Mesodermal cell (in vitro differentiated cells): Measurements from ENCODE around the gene RPN1. TPM values are rescaled to one million over a fixed set of nuclear protein-coding genes. Genes with fewer than 3 reads are reported as not detected.
A peak's percentile ranks its signal among the peaks of the same experiment; 100 is the strongest.

Source experiments
- H3K27ac ChIP-seq: 2 replicates; pipeline ENCODE4 v1.7.0; 2013; ENCODE audit warnings: mild to moderate bottlenecking, low read depth, low read length, moderate library complexity; ENCODE audit not compliant: severe bottlenecking
- H3K36me3 ChIP-seq: 2 replicates; pipeline ENCODE4 v1.7.1; 2013; ENCODE audit warnings: mild to moderate bottlenecking, low read length, moderate library complexity; ENCODE audit not compliant: control insufficient read depth, insufficient read depth
- H3K4me1 ChIP-seq: one replicate; pipeline ENCODE4 v1.7.1; 2013; ENCODE audit warnings: mild to moderate bottlenecking, low read length; ENCODE audit not compliant: insufficient read depth, control insufficient read depth, poor library complexity, severe bottlenecking
- H3K4me3 ChIP-seq: 2 replicates; pipeline ENCODE4 v1.7.0; 2013; ENCODE audit warnings: low read length, control low read depth, mild to moderate bottlenecking; ENCODE audit not compliant: insufficient read depth, poor library complexity, severe bottlenecking; ENCODE audit errors: extremely low read depth
- H3K9me3 ChIP-seq: 2 replicates; pipeline ENCODE4 v1.7.1; 2013; ENCODE audit warnings: mild to moderate bottlenecking, low read length, moderate library complexity; ENCODE audit not compliant: control insufficient read depth
- WGBS, 2 experiments: methylation state at CpG; one replicate each; pipeline ENCODE4 v1.1.5; 2013; ENCODE audit warnings: missing lambda C conversion rate in 2 of 2; ENCODE audit not compliant: insufficient coverage in 2 of 2; 5-methylcytosine and 5-hydroxymethylcytosine counted together
- polyA plus RNA-seq, 2 experiments: library from polyadenylated mRNA; stranded (reverse); fragments of 50-300 nt; gene quantifications; one replicate each; pipeline ENCODE4 v1.2.3, GENCODE V29; 2013

The RPN1 gene
- polyA plus RNA-seq (2013, experiment 1 of 2), result 329 TPM
- polyA plus RNA-seq (2013, experiment 2 of 2), result 277 TPM

DNA sequence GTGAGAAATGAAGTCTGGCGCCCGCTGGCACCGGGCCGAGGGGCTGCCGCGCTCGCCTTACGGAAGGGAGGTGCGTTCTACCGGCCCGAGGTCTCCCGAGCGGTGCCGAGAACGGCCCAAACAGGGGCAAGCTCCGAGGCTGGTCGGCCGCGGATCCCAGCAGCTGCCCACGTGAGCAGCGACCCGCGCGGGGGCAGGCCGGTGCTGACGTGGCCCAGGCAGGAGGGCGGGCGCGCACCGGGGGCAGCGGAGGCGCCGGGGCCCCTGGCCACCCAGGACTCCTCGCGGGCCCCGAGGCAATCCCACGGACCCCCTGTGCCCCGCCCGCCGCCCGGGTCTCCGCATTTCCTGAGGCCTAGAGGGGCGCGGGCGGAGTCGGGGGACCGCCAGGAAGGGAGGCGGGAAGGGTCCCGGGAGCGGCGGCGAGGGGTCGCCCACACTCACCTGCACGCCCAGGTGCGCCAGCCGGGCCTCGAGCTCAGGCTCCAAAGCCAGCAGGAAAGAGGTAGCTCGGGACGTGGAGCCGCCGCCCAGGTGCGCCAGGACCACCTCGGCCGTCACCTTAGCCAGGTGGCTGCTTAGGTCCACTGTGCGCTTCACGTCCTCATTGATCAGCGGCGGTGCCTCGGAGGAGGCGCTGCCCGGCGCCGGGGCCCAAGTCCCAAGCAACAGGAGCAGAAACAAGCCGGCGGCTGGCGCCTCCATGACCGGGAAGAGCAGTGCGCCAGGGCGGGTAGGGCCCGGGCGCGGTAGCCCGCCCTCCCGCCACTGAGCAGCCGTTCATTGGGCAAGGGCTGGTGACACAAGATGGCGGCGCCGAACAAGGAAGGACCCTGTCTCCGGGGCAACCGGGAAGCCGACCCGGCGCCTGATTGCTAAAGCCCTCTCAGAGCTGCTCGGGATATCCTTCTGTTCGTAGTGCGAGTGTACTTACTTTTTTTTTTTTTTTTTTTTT, at the start of gene RPN1:
Gene RPN1 (minus strand): TSS at position 723 of the 955 bp plus-strand sequence. CDS start 18 bp downstream, at position 705.
- Histone ChIP-seq H3K36me3 (peaks cover 20% of the 10 kb centered on the region), H3K9me3 (peaks cover 4% of the 10 kb centered on the region), H3K27ac (peak within 1 kb of the TSS; percentile 96), H3K4me1 (peaks cover 7% of the 10 kb centered on the region), H3K4me3 (peak within 1 kb of the TSS; percentile 100)
- WGBS, 2 experiments, result 0 to 1% methylated on average over 69 to 82 of the region's 96 CpGs

DNA sequence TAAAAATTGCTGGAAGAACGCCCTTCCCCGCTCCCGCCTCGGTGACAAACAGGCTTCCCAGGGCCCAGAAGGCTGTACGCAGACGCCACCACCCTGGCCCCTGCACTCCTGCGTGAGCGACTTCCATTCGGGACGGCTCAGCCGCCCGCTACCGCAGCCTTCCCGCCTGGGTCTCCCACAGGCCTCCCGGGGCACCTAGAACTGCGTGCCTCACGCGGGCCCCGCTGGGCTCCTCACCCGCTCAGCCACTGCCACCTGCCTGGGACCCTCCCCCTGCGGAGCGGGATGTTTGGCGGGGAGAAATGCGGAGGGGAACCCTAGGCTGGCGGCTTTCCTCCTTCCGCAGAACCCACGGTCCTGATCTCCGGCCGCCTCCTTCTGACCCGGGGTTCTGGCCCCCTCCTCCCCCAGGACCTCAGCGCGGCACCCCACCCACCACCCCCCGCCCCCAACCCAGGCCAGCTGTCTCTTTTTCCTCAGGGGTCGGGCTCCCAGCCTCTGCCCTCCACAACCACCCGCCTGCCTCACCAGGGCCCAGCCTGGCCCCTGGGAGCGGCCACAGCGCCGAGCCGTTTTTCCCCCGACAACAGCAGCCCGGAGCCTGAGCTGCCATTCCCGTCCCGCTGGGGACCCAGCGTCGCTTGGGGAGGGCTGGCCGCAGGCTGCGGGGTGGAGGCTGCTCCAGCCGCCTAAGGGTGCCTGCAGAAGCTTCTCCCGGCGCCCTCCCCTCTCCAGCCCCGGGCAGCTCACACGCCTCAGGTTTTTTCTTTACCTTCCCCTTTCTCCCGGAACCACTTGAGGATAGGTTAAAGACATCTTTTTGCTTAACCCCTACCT, 47.8 kb upstream of the RPN1 start:
- Histone ChIP-seq H3K4me1 (peaks cover 3% of the 10 kb centered on the region), H3K27ac (no peak overlapping the region), H3K36me3 (no peaks in the 10 kb centered on the region), H3K4me3 (peak overlapping the region; percentile 21), H3K9me3 (no peaks in the 10 kb centered on the region)
- WGBS, 2 experiments, result 39 to 48% methylated on average over 39 to 41 of the region's 53 CpGs

- WGBS, 2 experiments, result 84 to 92% methylated on average over 7 to 8 of the region's 8 CpGs
- Histone ChIP-seq H3K4me3 (no peak overlapping the region), H3K9me3 (no peaks in the 10 kb centered on the region), H3K27ac (no peak overlapping the region), H3K36me3 (no peaks in the 10 kb centered on the region), H3K4me1 (peaks cover 3% of the 10 kb centered on the region)
These were observed 46.7 kb upstream of the RPN1 start for GRCh38 chr3:128697341-128697740.

GRCh38 chr3:128693696-128694095, 43.1 kb upstream of the RPN1 start:
- no peaks in the 10 kb centered on the region for H3K36me3 ChIP-seq
- H3K4me3 ChIP-seq, result no peak overlapping the region
- H3K4me1 ChIP-seq, result no peaks in the 10 kb centered on the region
- H3K27ac ChIP-seq, result no peak overlapping the region
- H3K9me3 ChIP-seq, result no peaks in the 10 kb centered on the region
- 17 to 67% methylated on average over 1 of the region's 2 CpGs for WGBS, 2 experiments

GRCh38 chr3:128689060-128689459, 38.4 kb upstream of the RPN1 start:
- H3K36me3 ChIP-seq, result no peaks in the 10 kb centered on the region

DNA sequence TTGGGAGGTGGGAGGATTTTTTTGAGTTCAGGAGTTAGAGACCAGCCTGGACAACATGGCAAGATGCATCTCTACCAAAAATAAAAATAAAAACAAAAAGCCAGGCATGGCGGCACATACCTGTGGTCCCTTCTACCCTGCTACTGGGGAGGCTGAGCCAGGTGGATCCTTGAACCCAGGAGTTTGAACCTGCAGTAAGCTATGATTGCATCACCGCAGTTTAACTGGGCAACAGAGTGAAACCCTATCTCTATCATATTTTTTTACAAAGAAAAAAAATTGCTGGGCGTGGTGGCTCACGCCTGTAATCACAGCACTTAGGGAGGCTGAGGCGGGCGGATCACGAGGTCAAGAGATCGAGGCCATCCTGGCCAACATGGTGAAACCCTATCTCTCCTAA, 35.8 kb upstream of the RPN1 start:
- H3K27ac ChIP-seq, result no peak overlapping the region
- no peaks in the 10 kb centered on the region for H3K36me3 ChIP-seq
- 90% methylated on average over 7 of the region's 8 CpGs for WGBS, 2 experiments
- H3K4me3 ChIP-seq, result no peak overlapping the region
- no peaks in the 10 kb centered on the region for H3K9me3 ChIP-seq
- no peaks in the 10 kb centered on the region for H3K4me1 ChIP-seq

More at GRCh38 chr3:128689060-128689459, 38.4 kb upstream of the RPN1 start:
- no peaks in the 10 kb centered on the region for H3K9me3 ChIP-seq
- no peaks in the 10 kb centered on the region for H3K4me1 ChIP-seq
- 86 to 90% methylated on average over 4 of the region's 5 CpGs for WGBS, 2 experiments
- no peak overlapping the region for H3K4me3 ChIP-seq
- no peak overlapping the region for H3K27ac ChIP-seq

DNA sequence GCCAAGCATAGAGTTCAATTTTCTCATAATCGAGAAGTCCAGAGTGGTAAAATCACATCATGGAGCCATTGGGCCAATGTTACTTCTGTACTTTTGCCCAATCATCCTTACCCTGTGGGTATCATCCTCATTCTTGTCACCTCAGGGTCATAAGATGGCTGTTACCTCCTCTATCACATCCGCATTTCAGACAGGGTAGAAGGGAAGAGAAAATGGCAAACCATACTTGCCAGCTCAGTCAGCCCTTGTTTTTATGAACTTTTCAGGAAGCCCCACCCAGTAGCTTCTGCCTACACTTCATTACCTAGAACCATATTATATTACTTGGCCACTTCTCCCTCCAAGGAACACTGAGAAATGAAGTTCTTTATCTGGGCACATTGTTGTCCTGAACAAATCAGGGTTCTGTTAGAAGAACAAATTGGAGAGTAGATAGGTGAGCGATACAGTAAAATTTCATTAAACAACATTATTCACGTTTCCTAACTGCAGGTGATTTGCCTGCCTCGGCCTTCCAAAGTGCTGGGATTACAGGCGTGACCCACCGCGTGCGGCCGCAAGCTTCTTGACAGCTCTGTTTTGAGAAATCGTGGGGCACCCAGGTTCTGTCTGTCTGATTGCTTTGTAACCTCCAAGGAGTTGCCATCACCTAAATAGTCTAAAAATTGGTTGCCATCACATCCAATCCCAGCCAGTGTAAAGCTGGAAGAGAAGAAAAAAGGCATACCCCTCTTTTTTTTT, 34.5 kb upstream of the RPN1 start:
- H3K36me3 ChIP-seq, result no peaks in the 10 kb centered on the region
- no peak overlapping the region for H3K27ac ChIP-seq
- no peak overlapping the region for H3K4me3 ChIP-seq
- no peaks in the 10 kb centered on the region for H3K4me1 ChIP-seq
- no peaks in the 10 kb centered on the region for H3K9me3 ChIP-seq
- 91 to 98% methylated on average over 8 to 10 of the region's 11 CpGs for WGBS, 2 experiments

- H3K27ac ChIP-seq, result no peak overlapping the region
- WGBS, 2 experiments, result 61 to 71% methylated on average over 2 to 3 of the region's 3 CpGs
- H3K36me3 ChIP-seq, result no peaks in the 10 kb centered on the region
- H3K9me3 ChIP-seq, result no peaks in the 10 kb centered on the region
- H3K4me3 ChIP-seq, result no peak overlapping the region
- H3K4me1 ChIP-seq, result no peaks in the 10 kb centered on the region
These were observed 33.3 kb upstream of the RPN1 start for GRCh38 chr3:128683957-128684356.

GRCh38 chr3:128681369-128681829, 30.8 kb upstream of the RPN1 start:
- Histone ChIP-seq H3K36me3 (no peaks in the 10 kb centered on the region), H3K27ac (peak overlapping the region; percentile 99), H3K4me3 (peak overlapping the region; percentile 54), H3K4me1 (no peaks in the 10 kb centered on the region), H3K9me3 (no peaks in the 10 kb centered on the region)
- WGBS, 2 experiments, result 54 to 73% methylated on average over 7 to 8 of the region's 9 CpGs
